Measurements from ENCODE around the gene ATP6V1E1. TPM values are rescaled to one million over a fixed set of nuclear protein-coding genes. Genes with fewer than 3 reads are reported as not detected.

ATP6V1E1 gene
- 115 to 138 TPM (median 122 TPM) in 5 replicates for total RNA-seq (2022; extraction: Qiagen RNA extraction)

GRCh38 chr22:17628406-17629172 is at the start of gene ATP6V1E1:
ATP6V1E1 (minus strand) TSS chr22:17628749; CDS start chr22:17628635, 114 bp downstream.

DNA sequence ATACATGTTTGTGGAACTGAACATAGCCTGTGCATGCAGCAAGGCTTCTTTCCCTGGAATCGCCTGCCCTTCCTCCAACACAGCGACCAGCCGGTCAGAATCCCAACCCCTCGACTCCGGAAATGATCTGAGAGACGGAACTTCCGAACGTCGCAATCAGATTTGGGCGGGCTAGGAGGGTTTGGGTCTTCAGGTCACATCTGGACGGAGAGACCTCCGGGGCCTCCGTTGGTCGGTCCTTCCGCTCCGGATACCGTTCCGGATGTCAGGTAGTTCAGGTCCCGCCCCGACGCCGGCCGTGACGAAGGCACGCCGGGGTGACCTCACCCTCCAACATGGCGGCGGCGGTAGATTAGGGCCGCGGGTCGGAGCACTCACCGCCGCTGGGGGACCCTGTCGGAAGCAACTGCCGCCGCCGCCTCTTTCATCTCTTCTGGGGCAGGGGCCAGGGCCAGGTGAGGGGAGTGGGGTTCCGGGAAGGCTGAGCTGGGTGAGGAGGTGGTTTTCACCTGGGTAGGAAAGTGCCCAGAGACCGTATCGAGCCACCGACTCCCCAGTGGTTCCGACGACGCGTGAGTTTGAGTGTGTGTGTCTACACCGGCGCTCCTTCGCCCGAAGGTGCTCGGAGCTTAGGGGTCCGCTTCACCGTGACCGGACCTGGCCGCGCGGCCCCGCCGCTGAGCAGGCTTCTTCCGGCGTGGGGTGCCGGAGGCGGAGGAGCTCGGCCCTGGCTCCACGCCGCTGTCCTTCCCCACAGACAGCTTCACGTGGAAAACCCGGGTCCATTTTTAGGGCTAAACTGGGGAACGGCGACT is 10.1 kb upstream of the ATP6V1E1 start, which contains the start of gene BCL2L13:
BCL2L13 (plus strand) TSS at position 326 of the 815 bp plus-strand sequence. CDS start 16,955 bp downstream, outside the sequence.

GRCh38 chr22:17562906-17563870 is 65.4 kb downstream of the ATP6V1E1 start, which contains the start of gene SLC25A18:
SLC25A18 (plus strand) TSS chr22:17563498; CDS start chr22:17579945, 16,447 bp downstream.

Other genes starting within 250 kb of the ATP6V1E1 start
- gene SLC25A18, start 65.3 kb downstream of the ATP6V1E1 start, total RNA-seq (2022; extraction: Qiagen RNA extraction), result 0.08 TPM in 1 of 5 replicates, not detected in the others
- gene BCL2L13, start 10.0 kb upstream of the ATP6V1E1 start, total RNA-seq (2022; extraction: Qiagen RNA extraction), result 31.3 to 36.8 TPM (median 32.8 TPM) in 5 replicates
- gene BID, start 145.7 kb upstream of the ATP6V1E1 start, total RNA-seq (2022; extraction: Qiagen RNA extraction), result 51.6 to 85.0 TPM (median 78.8 TPM) in 5 replicates